ENCODE data around the gene NCEH1. TPM values are rescaled to one million over a fixed set of nuclear protein-coding genes. Genes with fewer than 3 reads are reported as not detected.

Gene NCEH1
- total RNA-seq, 1 experiment from 2014 or later: 11.5 TPM

DNA sequence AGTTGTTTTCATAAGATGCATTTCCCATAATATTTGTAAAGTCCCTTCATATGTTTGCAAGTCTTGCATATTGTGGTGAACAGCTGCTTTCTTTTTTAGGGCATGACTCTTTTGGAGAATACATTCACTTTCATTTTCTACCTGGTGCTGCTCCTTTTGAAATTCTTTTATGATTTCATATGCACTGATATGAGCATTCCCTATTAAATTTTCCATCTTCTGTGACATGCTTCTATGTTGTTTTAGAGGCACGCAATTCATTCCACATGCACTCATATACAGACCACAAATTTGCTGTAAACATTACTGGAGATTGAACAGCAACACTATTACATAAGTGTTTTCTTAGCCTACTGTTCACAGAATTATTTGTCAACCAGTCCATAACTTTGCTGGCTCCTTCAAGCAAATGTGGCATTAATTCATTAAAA is 94.8 kb downstream of the NCEH1 start:
- ATAC-seq: no peak

More for the DNA sequence above, 94.8 kb downstream of the NCEH1 start:
- H3K4me1 ChIP-seq (ENCODE audit: control insufficient read depth in 1 of 2, insufficient read depth in 2 of 2, low read length in 2 of 2): no peaks in the 10 kb centered on the region; a peak in 1 of 4 replicates
- no peaks in the 10 kb centered on the region for H3K36me3 ChIP-seq (ENCODE audit: control insufficient read depth in 1 of 2, insufficient read depth in 2 of 2, low read length in 2 of 2)
- no peaks in the 10 kb centered on the region for H3K27me3 ChIP-seq (ENCODE audit: insufficient read depth, low read length)
- no peak overlapping the region for H2AFZ ChIP-seq (ENCODE audit: low read depth, low read length, poor library complexity, severe bottlenecking)
- H3K4me3 ChIP-seq (replicated peaks in 1 of 2; ENCODE audit: low read depth in 1 of 2, low read length in 2 of 2): no peak overlapping the region
- intact Hi-C loops (cut with micrococcal nuclease): no loop called here
- H3K9ac ChIP-seq (ENCODE audit: low read length): no peak overlapping the region
- H3K4me2 ChIP-seq (ENCODE audit: low read length): no peak overlapping the region
- ChIA-PET POLR2A (no interaction called here), RAD21 (ENCODE audit: low non-redundant PET in 1 of 2, low total read pairs in 2 of 2, uncharacterized antibody in 2 of 2, unreplicated experiment in 2 of 2) (no interaction called here), CTCF (no interaction called here)
- H3K27ac ChIP-seq (ENCODE audit: low read depth, low read length): no peak overlapping the region
- no peaks in the 10 kb centered on the region for H4K20me1 ChIP-seq (ENCODE audit: insufficient read depth)
- BruUV-seq (replicated peaks): no TSS peak
- no peak for DNase-seq (ENCODE audit: low read depth, low spot score)
- H3K9me3 ChIP-seq (ENCODE audit: control insufficient read depth in 1 of 2, insufficient read depth in 1 of 2, low read depth in 1 of 2, low read length in 2 of 2): no peaks in the 10 kb centered on the region
- TF ChIP-seq, protein P1, sequence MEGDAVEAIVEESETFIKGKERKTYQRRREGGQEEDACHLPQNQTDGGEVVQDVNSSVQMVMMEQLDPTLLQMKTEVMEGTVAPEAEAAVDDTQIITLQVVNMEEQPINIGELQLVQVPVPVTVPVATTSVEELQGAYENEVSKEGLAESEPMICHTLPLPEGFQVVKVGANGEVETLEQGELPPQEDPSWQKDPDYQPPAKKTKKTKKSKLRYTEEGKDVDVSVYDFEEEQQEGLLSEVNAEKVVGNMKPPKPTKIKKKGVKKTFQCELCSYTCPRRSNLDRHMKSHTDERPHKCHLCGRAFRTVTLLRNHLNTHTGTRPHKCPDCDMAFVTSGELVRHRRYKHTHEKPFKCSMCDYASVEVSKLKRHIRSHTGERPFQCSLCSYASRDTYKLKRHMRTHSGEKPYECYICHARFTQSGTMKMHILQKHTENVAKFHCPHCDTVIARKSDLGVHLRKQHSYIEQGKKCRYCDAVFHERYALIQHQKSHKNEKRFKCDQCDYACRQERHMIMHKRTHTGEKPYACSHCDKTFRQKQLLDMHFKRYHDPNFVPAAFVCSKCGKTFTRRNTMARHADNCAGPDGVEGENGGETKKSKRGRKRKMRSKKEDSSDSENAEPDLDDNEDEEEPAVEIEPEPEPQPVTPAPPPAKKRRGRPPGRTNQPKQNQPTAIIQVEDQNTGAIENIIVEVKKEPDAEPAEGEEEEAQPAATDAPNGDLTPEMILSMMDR (IDR thresholded peaks at IDR 0.05 in 2 of 3, conservative IDR thresholded peaks at IDR 0.05 in 1 of 3; ENCODE audit: borderline replicate concordance in 1 of 3, insufficient read depth in 1 of 3, low read depth in 2 of 3, low read length in 2 of 3): no peak
- TF ChIP-seq EGR1 (IDR thresholded peaks at IDR 0.05; ENCODE audit: low read depth) (no peak), RAD21 (IDR thresholded peaks at IDR 0.05; ENCODE audit: low read depth) (no peak), FOSL1 (IDR thresholded peaks at IDR 0.05; ENCODE audit: low read depth) (no peak), POLR2A (IDR thresholded peaks at IDR 0.05; ENCODE audit: borderline replicate concordance, extremely low read depth, insufficient read depth, insufficient read length) (no peak), POLR2AphosphoS5 (IDR thresholded peaks at IDR 0.05; ENCODE audit: low read depth, low read length) (no peak), CEBPB (IDR thresholded peaks at IDR 0.05; ENCODE audit: low read depth) (no peak), EZH2 (IDR thresholded peaks at IDR 0.05) (no peak), TCF7L2 (IDR thresholded peaks at IDR 0.05; ENCODE audit: borderline replicate concordance, extremely low read depth, insufficient read depth, insufficient read length) (no peak), SRF (IDR thresholded peaks at IDR 0.05; ENCODE audit: low read depth) (no peak), YY1 (IDR thresholded peaks at IDR 0.05; ENCODE audit: extremely low read depth, insufficient replicate concordance, low read depth, low read length) (no peak), CBX3 (IDR thresholded peaks at IDR 0.05; ENCODE audit: low read depth) (no peak), ELF1 (IDR thresholded peaks at IDR 0.05; ENCODE audit: borderline replicate concordance, low read depth) (no peak), SP1 (IDR thresholded peaks at IDR 0.05; ENCODE audit: low read depth) (no peak), EZH2phosphoT487 (IDR thresholded peaks at IDR 0.05; ENCODE audit: borderline replicate concordance) (no peak), JUND (IDR thresholded peaks at IDR 0.05) (no peak)
- TF ChIP-seq, protein P2, sequence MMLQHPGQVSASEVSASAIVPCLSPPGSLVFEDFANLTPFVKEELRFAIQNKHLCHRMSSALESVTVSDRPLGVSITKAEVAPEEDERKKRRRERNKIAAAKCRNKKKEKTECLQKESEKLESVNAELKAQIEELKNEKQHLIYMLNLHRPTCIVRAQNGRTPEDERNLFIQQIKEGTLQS (IDR thresholded peaks at IDR 0.05): no peak
- TF ChIP-seq, protein P3, sequence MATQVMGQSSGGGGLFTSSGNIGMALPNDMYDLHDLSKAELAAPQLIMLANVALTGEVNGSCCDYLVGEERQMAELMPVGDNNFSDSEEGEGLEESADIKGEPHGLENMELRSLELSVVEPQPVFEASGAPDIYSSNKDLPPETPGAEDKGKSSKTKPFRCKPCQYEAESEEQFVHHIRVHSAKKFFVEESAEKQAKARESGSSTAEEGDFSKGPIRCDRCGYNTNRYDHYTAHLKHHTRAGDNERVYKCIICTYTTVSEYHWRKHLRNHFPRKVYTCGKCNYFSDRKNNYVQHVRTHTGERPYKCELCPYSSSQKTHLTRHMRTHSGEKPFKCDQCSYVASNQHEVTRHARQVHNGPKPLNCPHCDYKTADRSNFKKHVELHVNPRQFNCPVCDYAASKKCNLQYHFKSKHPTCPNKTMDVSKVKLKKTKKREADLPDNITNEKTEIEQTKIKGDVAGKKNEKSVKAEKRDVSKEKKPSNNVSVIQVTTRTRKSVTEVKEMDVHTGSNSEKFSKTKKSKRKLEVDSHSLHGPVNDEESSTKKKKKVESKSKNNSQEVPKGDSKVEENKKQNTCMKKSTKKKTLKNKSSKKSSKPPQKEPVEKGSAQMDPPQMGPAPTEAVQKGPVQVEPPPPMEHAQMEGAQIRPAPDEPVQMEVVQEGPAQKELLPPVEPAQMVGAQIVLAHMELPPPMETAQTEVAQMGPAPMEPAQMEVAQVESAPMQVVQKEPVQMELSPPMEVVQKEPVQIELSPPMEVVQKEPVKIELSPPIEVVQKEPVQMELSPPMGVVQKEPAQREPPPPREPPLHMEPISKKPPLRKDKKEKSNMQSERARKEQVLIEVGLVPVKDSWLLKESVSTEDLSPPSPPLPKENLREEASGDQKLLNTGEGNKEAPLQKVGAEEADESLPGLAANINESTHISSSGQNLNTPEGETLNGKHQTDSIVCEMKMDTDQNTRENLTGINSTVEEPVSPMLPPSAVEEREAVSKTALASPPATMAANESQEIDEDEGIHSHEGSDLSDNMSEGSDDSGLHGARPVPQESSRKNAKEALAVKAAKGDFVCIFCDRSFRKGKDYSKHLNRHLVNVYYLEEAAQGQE (IDR thresholded peaks at IDR 0.05; ENCODE audit: low read depth): no peak
- TF ChIP-seq, protein P4, sequence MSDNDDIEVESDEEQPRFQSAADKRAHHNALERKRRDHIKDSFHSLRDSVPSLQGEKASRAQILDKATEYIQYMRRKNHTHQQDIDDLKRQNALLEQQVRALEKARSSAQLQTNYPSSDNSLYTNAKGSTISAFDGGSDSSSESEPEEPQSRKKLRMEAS (IDR thresholded peaks at IDR 0.05): no peak
- TF ChIP-seq, protein P5, sequence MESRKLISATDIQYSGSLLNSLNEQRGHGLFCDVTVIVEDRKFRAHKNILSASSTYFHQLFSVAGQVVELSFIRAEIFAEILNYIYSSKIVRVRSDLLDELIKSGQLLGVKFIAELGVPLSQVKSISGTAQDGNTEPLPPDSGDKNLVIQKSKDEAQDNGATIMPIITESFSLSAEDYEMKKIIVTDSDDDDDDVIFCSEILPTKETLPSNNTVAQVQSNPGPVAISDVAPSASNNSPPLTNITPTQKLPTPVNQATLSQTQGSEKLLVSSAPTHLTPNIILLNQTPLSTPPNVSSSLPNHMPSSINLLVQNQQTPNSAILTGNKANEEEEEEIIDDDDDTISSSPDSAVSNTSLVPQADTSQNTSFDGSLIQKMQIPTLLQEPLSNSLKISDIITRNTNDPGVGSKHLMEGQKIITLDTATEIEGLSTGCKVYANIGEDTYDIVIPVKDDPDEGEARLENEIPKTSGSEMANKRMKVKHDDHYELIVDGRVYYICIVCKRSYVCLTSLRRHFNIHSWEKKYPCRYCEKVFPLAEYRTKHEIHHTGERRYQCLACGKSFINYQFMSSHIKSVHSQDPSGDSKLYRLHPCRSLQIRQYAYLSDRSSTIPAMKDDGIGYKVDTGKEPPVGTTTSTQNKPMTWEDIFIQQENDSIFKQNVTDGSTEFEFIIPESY (IDR thresholded peaks at IDR 0.05; ENCODE audit: extremely low read depth, insufficient replicate concordance, low read length): no peak
- no peaks in the 10 kb centered on the region for H3K79me2 ChIP-seq (ENCODE audit: insufficient read depth, low read length)
- H3K9me2 ChIP-seq (ENCODE audit: insufficient read depth): no peaks in the 10 kb centered on the region

Measured in HCT116 (cell line).